Measurements from ENCODE around the gene ANKEF1. TPM values are rescaled to one million over a fixed set of nuclear protein-coding genes. Genes with fewer than 3 reads are reported as not detected.

Gene ANKEF1
- total and polyA plus RNA-seq, 3 donors from 2014 or later: 14.4 to 52.1 (median 32.4) TPM

DNA sequence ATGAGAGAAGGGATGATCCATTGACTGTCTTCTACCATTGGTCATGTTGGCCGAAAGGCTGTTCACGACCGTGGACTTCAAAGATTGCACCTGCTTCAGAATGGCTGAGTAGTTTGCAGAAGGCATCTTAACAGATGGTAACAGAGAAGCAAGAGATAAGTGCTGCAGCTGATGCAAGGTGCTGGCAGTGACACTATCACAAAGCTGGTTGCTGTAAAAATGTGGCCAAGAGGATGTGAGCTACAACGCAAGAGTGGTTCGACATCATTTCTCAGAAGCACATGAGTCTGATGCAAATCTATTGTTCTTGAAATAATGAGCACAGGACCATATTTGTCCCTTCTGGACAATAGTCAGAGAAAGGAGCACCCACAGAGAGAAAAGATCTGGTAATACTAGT is 27.0 kb upstream of the ANKEF1 start:
- 92% methylated on average over 5 of the region's 5 CpGs for WGBS, 2 donors
- no peak for DNase-seq
- H3K4me3 ChIP-seq: no peak overlapping the region
- TF ChIP-seq POLR2A (IDR thresholded peaks at IDR 0.05): no peak
- TF ChIP-seq, protein P1, sequence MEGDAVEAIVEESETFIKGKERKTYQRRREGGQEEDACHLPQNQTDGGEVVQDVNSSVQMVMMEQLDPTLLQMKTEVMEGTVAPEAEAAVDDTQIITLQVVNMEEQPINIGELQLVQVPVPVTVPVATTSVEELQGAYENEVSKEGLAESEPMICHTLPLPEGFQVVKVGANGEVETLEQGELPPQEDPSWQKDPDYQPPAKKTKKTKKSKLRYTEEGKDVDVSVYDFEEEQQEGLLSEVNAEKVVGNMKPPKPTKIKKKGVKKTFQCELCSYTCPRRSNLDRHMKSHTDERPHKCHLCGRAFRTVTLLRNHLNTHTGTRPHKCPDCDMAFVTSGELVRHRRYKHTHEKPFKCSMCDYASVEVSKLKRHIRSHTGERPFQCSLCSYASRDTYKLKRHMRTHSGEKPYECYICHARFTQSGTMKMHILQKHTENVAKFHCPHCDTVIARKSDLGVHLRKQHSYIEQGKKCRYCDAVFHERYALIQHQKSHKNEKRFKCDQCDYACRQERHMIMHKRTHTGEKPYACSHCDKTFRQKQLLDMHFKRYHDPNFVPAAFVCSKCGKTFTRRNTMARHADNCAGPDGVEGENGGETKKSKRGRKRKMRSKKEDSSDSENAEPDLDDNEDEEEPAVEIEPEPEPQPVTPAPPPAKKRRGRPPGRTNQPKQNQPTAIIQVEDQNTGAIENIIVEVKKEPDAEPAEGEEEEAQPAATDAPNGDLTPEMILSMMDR (IDR thresholded peaks at IDR 0.05): no peak
- peaks cover 3% of the 10 kb centered on the region for H3K4me1 ChIP-seq
- H3K27me3 ChIP-seq: no peaks in the 10 kb centered on the region
- no peaks in the 10 kb centered on the region for H3K9me3 ChIP-seq
- H3K27ac ChIP-seq: no peak overlapping the region
- intact Hi-C loops (cut with DNase I; ENCODE audit: low total_unique reads): no loop called here
- H3K36me3 ChIP-seq (ENCODE audit: low read depth, missing control alignments): no peaks in the 10 kb centered on the region

DNA sequence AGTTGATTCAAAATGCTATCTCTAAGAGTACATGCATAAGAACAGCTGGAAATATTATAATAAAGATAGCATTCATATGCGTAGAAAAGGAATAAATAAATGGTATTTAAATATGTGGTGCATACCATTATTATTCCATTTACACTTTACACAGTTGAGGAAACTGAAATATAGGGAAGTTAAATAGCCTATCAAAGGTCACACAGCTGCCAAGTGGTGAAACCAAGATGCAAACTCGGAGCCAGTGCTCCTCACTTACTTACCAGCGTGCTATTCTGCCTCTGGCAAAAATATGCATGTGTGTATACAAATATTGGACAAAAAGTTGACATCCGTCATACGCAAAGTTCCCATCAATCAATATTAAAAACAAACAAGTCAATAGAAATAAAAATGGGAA is 22.3 kb upstream of the ANKEF1 start:
- Histone ChIP-seq H3K4me1 (peaks cover 3% of the 10 kb centered on the region), H3K27me3 (no peaks in the 10 kb centered on the region), H3K36me3 (ENCODE audit: low read depth, missing control alignments) (no peaks in the 10 kb centered on the region), H3K27ac (no peak overlapping the region), H3K9me3 (no peaks in the 10 kb centered on the region), H3K4me3 (no peak overlapping the region)
- intact Hi-C loops (cut with DNase I; ENCODE audit: low total_unique reads): no loop called here
- DNase-seq: no peak
- TF ChIP-seq, protein P1 (IDR thresholded peaks at IDR 0.05): no peak
- no peak for TF ChIP-seq POLR2A (IDR thresholded peaks at IDR 0.05)
- 68 to 71% methylated on average over 5 of the region's 5 CpGs for WGBS, 2 donors

DNA sequence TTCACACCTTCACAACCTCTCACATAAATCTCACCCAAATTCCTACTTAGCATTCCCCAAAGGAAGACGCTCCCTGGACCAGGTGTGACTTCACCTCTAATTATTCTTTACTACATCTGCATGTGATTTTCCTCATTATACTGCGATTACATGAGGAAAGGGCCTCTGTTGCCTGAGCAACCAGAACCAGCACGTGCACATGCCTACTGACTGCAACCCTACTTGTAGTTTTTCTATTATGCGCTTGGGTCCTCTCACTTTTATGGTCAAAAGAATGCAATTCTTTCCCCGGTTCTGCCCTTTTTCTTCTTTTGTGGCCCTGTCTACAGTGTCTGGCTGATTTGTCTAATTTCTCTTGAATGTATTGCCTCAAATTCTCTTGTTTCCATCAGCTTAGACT is 20.4 kb upstream of the ANKEF1 start:
- WGBS, 2 donors: 87 to 88% methylated on average over 5 of the region's 5 CpGs

DNA sequence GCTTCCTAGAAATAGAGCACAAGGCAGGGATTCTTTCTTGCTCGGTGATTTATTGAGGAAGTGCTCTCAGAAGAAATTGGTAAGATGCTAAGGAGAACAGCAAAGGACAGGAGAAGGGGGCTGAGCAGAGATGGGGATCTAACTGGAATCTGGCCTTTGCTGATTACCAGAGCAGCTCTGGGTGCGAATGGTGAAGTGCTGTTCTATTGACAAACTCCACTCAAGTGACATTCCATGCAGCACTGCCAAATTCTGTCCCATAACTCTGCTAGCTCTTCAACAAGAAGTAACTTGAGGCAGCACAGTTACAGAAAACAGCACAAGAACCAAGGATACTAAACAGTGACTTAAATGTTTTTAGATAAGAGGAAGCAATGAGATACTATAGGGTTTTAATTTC is 13.8 kb upstream of the ANKEF1 start:
- no peaks in the 10 kb centered on the region for H3K4me1 ChIP-seq
- H3K27ac ChIP-seq: no peak overlapping the region
- H3K4me3 ChIP-seq: no peak overlapping the region
- no peak for DNase-seq
- H3K36me3 ChIP-seq (ENCODE audit: low read depth, missing control alignments): no peaks in the 10 kb centered on the region
- H3K27me3 ChIP-seq: no peaks in the 10 kb centered on the region
- H3K9me3 ChIP-seq: no peaks in the 10 kb centered on the region
- TF ChIP-seq, protein P1 (IDR thresholded peaks at IDR 0.05): no peak
- TF ChIP-seq POLR2A (IDR thresholded peaks at IDR 0.05): no peak
- intact Hi-C loops (cut with DNase I; ENCODE audit: low total_unique reads): no loop called here
- WGBS, 2 donors: 71 to 72% methylated on average over 2 of the region's 2 CpGs

More for the DNA sequence above, 20.4 kb upstream of the ANKEF1 start:
- TF ChIP-seq, protein P1 (IDR thresholded peaks at IDR 0.05): no peak
- no peak for TF ChIP-seq POLR2A (IDR thresholded peaks at IDR 0.05)
- H3K36me3 ChIP-seq (ENCODE audit: low read depth, missing control alignments): no peaks in the 10 kb centered on the region
- H3K9me3 ChIP-seq: no peaks in the 10 kb centered on the region
- intact Hi-C loops (cut with DNase I; ENCODE audit: low total_unique reads): no loop called here
- H3K27me3 ChIP-seq: no peaks in the 10 kb centered on the region
- H3K27ac ChIP-seq: no peak overlapping the region
- no peak for DNase-seq
- H3K4me1 ChIP-seq: no peaks in the 10 kb centered on the region
- no peak overlapping the region for H3K4me3 ChIP-seq

DNA sequence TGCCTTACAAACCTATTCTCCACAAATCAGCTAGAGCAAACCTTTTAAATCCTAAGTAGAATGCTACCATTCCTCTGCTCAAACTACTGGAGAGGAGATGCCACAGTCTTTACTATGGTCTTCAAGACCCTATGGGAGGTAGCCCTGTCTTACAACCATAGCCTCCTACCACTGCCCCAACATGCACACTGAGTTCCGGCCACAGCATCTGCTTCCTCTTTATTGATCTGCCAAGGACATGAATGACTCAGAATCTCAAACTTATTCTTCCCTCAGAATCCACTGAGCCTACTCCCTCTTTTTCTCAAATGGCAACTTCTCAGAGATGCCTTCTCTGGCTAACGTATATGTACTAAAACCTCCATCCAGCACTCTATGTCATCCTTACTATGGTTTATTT is 12.2 kb upstream of the ANKEF1 start:
- DNase-seq: no peak
- no peaks in the 10 kb centered on the region for H3K4me1 ChIP-seq
- no peaks in the 10 kb centered on the region for H3K36me3 ChIP-seq (ENCODE audit: low read depth, missing control alignments)
- WGBS, 2 donors: 68 to 76% methylated on average over 2 of the region's 2 CpGs
- no peak overlapping the region for H3K27ac ChIP-seq
- H3K9me3 ChIP-seq: no peaks in the 10 kb centered on the region
- no peak overlapping the region for H3K4me3 ChIP-seq
- intact Hi-C loops (cut with DNase I; ENCODE audit: low total_unique reads): no loop called here
- H3K27me3 ChIP-seq: no peaks in the 10 kb centered on the region
- TF ChIP-seq, protein P1 (IDR thresholded peaks at IDR 0.05): no peak
- TF ChIP-seq POLR2A (IDR thresholded peaks at IDR 0.05): no peak

Data from testis (tissue), 3 donors.